Fibroblast of the aortic adventitia (primary cell): ENCODE results near the gene ALDH1A1. TPM values are rescaled to one million over a fixed set of nuclear protein-coding genes. Genes with fewer than 3 reads are reported as not detected.

Experiments
- DNase-seq: peaks from one replicate; pipeline ENCODE4 v3.0.0-alpha.2; 2010; ENCODE audit warnings: low read depth
- H3K4me3 ChIP-seq: 2 replicates; pipeline ENCODE4 v1.5.1; 2011; ENCODE audit warnings: low read depth, mild to moderate bottlenecking, control low read depth, low read length, moderate library complexity
- CTCF ChIP-seq: IDR thresholded peaks from 2 replicates; pipeline ENCODE4 v1.5.1; 2011; ENCODE audit warnings: mild to moderate bottlenecking, low read length, control low read depth, inconsistent platforms; ENCODE audit not compliant: insufficient read depth
- total RNA-seq: library from RNA; depleted of rRNA; stranded (reverse); fragments of >200 nt; gene quantifications from 2 replicates; pipeline ENCODE4 v1.2.3, GENCODE V29; 2012; ENCODE audit warnings: low replicate concordance

The ALDH1A1 gene
- total RNA-seq, 1 donor, result 8.8 TPM

DNA sequence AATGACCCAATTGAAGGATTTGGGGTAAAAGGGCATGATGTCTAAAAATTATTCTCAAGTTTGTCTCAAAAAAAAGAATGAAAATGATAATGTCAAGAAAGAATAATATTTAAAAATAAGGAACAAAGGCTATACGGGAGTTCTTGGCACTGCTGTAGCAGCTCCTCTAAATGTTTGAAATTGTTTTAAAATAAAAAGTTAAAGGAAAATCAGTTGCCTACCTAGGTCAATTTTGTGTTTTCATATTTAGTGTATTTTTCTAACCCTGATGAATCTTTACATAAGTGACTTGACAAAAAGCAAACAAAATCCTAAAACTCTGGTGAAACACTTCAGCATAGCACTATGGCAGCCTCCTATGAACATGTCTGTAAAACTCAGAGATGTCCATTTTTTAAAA, 56.4 kb downstream of the ALDH1A1 start:
- no peak for DNase-seq
- no peak for TF ChIP-seq CTCF
- H3K4me3 ChIP-seq, result no peak overlapping the region

DNA sequence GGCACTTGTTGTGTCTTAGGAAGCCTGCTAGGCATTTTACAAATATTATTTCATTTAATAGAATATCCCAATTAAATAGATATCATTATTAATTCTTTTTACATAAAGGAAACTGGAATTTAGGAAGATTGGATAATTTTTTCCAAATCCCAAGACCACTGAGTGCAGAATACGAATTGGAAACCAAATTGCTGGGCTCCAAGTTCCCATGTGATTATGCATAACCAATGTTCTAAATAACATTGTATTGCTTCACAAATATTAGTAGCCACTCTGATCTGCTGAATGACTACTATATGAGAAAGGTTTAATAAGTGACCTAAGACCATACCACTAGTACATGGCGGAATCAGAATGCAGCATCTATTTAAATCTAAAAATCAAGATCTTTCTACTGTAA, 57.7 kb downstream of the ALDH1A1 start:
- no peak overlapping the region for H3K4me3 ChIP-seq
- no peak for TF ChIP-seq CTCF
- DNase-seq, result no peak

GRCh38 chr9:72894342-72894741, 58.5 kb downstream of the ALDH1A1 start:
- no peak overlapping the region for H3K4me3 ChIP-seq
- peak; percentile 32 for DNase-seq
- no peak for TF ChIP-seq CTCF

DNA sequence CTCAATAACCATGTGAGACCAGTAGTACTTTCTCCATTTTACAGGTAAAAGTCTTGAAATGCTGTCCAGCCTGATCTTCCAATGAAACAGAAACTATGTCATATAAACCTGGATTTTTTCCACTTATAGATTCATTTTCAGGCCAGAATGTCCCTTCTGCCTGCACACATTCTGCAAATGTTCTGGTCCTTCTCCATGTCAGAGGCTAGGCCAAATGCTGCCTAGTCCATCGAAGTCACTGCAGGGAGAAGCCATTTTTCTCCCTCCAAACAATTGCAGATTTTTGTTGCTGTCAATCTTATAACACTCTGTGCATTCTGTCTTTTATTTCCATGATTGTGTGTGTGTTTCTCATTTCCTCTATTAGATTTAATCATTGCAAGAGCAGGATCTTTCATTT, 59.4 kb downstream of the ALDH1A1 start:
- no peak for TF ChIP-seq CTCF
- no peak overlapping the region for H3K4me3 ChIP-seq
- no peak for DNase-seq

- no peak for DNase-seq
- no peak overlapping the region for H3K4me3 ChIP-seq
- TF ChIP-seq CTCF, result no peak
These were observed 61.8 kb downstream of the ALDH1A1 start for GRCh38 chr9:72891043-72891442.

DNA sequence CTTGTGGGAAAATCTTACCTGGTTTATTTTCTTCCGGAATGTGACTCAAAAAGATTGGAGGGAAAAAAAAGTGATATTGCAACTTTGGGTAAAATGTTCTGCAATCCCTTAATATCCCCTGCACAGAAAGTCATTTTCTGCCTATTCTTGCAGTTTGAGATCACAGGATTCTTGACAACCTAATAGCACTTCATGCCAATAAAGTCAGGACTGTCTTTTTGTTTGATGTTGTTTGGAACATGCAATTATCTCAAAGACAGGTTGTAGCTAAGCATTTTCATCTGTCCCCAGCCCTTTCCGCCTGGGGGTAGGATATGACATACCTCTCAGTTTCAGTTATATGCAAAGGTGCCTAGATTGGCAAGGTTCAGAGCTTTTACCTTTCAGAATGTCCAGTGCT, 63.9 kb downstream of the ALDH1A1 start:
- no peak for DNase-seq
- TF ChIP-seq CTCF, result no peak
- no peak overlapping the region for H3K4me3 ChIP-seq

DNA sequence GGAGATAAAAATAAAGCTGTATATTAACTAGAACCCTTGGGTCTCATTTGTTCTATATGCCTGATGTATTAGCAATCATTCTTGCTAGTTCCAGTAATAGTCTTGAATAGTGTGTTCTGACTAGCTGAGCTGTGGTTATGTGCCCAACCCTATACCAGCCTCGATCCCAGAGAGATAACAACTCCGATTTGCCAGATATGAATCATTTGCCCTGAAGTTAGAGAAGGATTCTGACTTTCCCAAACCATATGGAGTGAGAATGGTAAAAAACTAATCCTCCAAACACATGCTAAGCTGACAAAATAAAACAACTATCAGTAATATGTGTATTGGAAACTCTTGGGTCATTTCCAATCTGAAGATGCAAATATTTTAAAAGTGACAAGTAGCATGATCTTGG, 64.8 kb downstream of the ALDH1A1 start:
- no peak for TF ChIP-seq CTCF
- no peak for DNase-seq
- H3K4me3 ChIP-seq, result no peak overlapping the region
